Measurements from ENCODE around the gene RAB1B. TPM values are rescaled to one million over a fixed set of nuclear protein-coding genes. Genes with fewer than 3 reads are reported as not detected.

Gene RAB1B
- total RNA-seq (2014; rRNA removed; shearing (Covaris generic)) (146 and 151 TPM in 2 replicates), polyA plus RNA-seq (2016; fragmentation: Nextera tagmentation; extraction: Ambion mirVana) (86.7 and 92.1 TPM in 2 replicates)

- Histone ChIP-seq H3K9me2 (ENCODE audit: insufficient read depth) (no peaks in the 10 kb centered on the region), H3K9ac (peak within 1 kb of the TSS; percentile 89), H3K27me3 (replicated peaks; ENCODE audit: insufficient read depth) (no peaks in the 10 kb centered on the region), H2AFZ (peak within 1 kb of the TSS; percentile 74), H3F3A (ENCODE audit: insufficient read depth) (no peaks in the 10 kb centered on the region), H3K79me2 (ENCODE audit: insufficient read depth) (peaks cover 44% of the 10 kb centered on the region), H3K9me3 (ENCODE audit: low read depth) (no peaks in the 10 kb centered on the region), H3K4me2 (ENCODE audit: unreplicated experiment) (peak within 1 kb of the TSS; percentile 96), H4K20me1 (ENCODE audit: insufficient read depth) (0 out of 2 replicates have a peak, but pooled peaks cover 7% of the 10 kb centered on the region), H3K27ac (peak within 1 kb of the TSS; percentile 91), H3K4me3 (peak within 1 kb of the TSS; percentile 96), H3K36me3 (ENCODE audit: low read depth) (peaks cover 1% of the 10 kb centered on the region; the same call in 1 of the 2 replicates), H3K4me1 (ENCODE audit: insufficient read depth) (0 out of 2 replicates have a peak, but pooled peaks cover 7% of the 10 kb centered on the region)
- in situ Hi-C loops (cut with MboI) = no loop called here
- TF ChIP-seq EZH2 (IDR thresholded peaks at IDR 0.05; ENCODE audit: insufficient read depth, poor library complexity, severe bottlenecking) (no peak), EZH2phosphoT487 (IDR thresholded peaks at IDR 0.05; ENCODE audit: insufficient read depth, low read depth) (no peak)
- peak; percentile 100 for DNase-seq
- 1% methylated on average over 58 to 63 of the region's 64 CpGs for WGBS, 2 experiments (ENCODE audit: low coverage in 1 of 2, low lambda C conversion rate in 2 of 2, missing lambda C conversion rate in 2 of 2)
Measured at GRCh38 chr11:66268244-66268951, at the start of gene RAB1B. Gene RAB1B, plus strand, starts transcription at chr11:66268639. Its CDS starts 41 bp downstream, at chr11:66268680.

GRCh38 chr11:66218846-66219620 lies 49.4 kb upstream of the RAB1B start:
- Histone ChIP-seq H3K9me3 (ENCODE audit: low read depth) (no peaks in the 10 kb centered on the region), H4K20me1 (ENCODE audit: insufficient read depth) (no peaks in the 10 kb centered on the region), H3K36me3 (ENCODE audit: low read depth) (peaks cover 26% of the 10 kb centered on the region; the same call in 1 of the 2 replicates), H3F3A (ENCODE audit: insufficient read depth) (peaks cover 13% of the 10 kb centered on the region; the same call in 1 of the 2 replicates), H3K4me3 (no peak overlapping the region), H3K27ac (no peak overlapping the region), H3K9ac (no peak overlapping the region), H2AFZ (no peak overlapping the region), H3K4me1 (ENCODE audit: insufficient read depth) (no peaks in the 10 kb centered on the region), H3K4me2 (ENCODE audit: unreplicated experiment) (no peak overlapping the region), H3K27me3 (replicated peaks; ENCODE audit: insufficient read depth) (no peaks in the 10 kb centered on the region), H3K9me2 (ENCODE audit: insufficient read depth) (no peaks in the 10 kb centered on the region), H3K79me2 (ENCODE audit: insufficient read depth) (no peaks in the 10 kb centered on the region)
- TF ChIP-seq EZH2 (IDR thresholded peaks at IDR 0.05; ENCODE audit: insufficient read depth, poor library complexity, severe bottlenecking) (no peak), EZH2phosphoT487 (IDR thresholded peaks at IDR 0.05; ENCODE audit: insufficient read depth, low read depth) (no peak)
- DNase-seq = no peak
- 94 to 95% methylated on average over 18 of the region's 18 CpGs for WGBS, 2 experiments (ENCODE audit: low coverage in 1 of 2, low lambda C conversion rate in 2 of 2, missing lambda C conversion rate in 2 of 2)
- in situ Hi-C loops (cut with MboI) = no loop called here

GRCh38 chr11:66219846-66220565 lies 48.4 kb upstream of the RAB1B start:
- no peak for TF ChIP-seq EZH2 (IDR thresholded peaks at IDR 0.05; ENCODE audit: insufficient read depth, poor library complexity, severe bottlenecking)
- Histone ChIP-seq H3K4me3 (no peak overlapping the region), H3K27me3 (replicated peaks; ENCODE audit: insufficient read depth) (no peaks in the 10 kb centered on the region), H3K4me1 (ENCODE audit: insufficient read depth) (no peaks in the 10 kb centered on the region), H3K79me2 (ENCODE audit: insufficient read depth) (no peaks in the 10 kb centered on the region), H3K27ac (no peak overlapping the region), H4K20me1 (ENCODE audit: insufficient read depth) (no peaks in the 10 kb centered on the region), H3K9me2 (ENCODE audit: insufficient read depth) (no peaks in the 10 kb centered on the region), H3K9ac (no peak overlapping the region), H3F3A (ENCODE audit: insufficient read depth) (peaks cover 13% of the 10 kb centered on the region; the same call in 1 of the 2 replicates), H3K4me2 (ENCODE audit: unreplicated experiment) (no peak overlapping the region), H3K36me3 (ENCODE audit: low read depth) (peaks cover 30% of the 10 kb centered on the region; the same call in 1 of the 2 replicates), H3K9me3 (ENCODE audit: low read depth) (no peaks in the 10 kb centered on the region), H2AFZ (no peak overlapping the region)
- in situ Hi-C loops (cut with MboI) = no loop called here
- no peak for DNase-seq
- 85 to 88% methylated on average over 19 of the region's 19 CpGs for WGBS, 2 experiments (ENCODE audit: low coverage in 1 of 2, low lambda C conversion rate in 2 of 2, missing lambda C conversion rate in 2 of 2)

GRCh38 chr11:66220566-66220935 lies 47.9 kb upstream of the RAB1B start:
- Histone ChIP-seq H3F3A (ENCODE audit: insufficient read depth) (peaks cover 13% of the 10 kb centered on the region; the same call in 1 of the 2 replicates), H3K4me2 (ENCODE audit: unreplicated experiment) (no peak overlapping the region), H2AFZ (no peak overlapping the region), H3K9me2 (ENCODE audit: insufficient read depth) (no peaks in the 10 kb centered on the region), H3K79me2 (ENCODE audit: insufficient read depth) (no peaks in the 10 kb centered on the region), H3K27me3 (replicated peaks; ENCODE audit: insufficient read depth) (no peaks in the 10 kb centered on the region), H3K36me3 (ENCODE audit: low read depth) (peaks cover 35% of the 10 kb centered on the region; the same call in 1 of the 2 replicates), H3K4me1 (ENCODE audit: insufficient read depth) (no peaks in the 10 kb centered on the region), H3K9ac (no peak overlapping the region), H4K20me1 (ENCODE audit: insufficient read depth) (no peaks in the 10 kb centered on the region), H3K9me3 (ENCODE audit: low read depth) (no peaks in the 10 kb centered on the region), H3K4me3 (no peak overlapping the region), H3K27ac (no peak overlapping the region)
- in situ Hi-C loops (cut with MboI) = no loop called here
- 86 to 91% methylated on average over 6 of the region's 6 CpGs for WGBS, 2 experiments (ENCODE audit: low coverage in 1 of 2, low lambda C conversion rate in 2 of 2, missing lambda C conversion rate in 2 of 2)
- DNase-seq = no peak
- no peak for TF ChIP-seq EZH2phosphoT487 (IDR thresholded peaks at IDR 0.05; ENCODE audit: insufficient read depth, low read depth)
- TF ChIP-seq EZH2 (IDR thresholded peaks at IDR 0.05; ENCODE audit: insufficient read depth, poor library complexity, severe bottlenecking) = no peak

Data from GM23248 (cell line).